Measurements from ENCODE around the gene SAXO1.

SAXO1 gene

DNA sequence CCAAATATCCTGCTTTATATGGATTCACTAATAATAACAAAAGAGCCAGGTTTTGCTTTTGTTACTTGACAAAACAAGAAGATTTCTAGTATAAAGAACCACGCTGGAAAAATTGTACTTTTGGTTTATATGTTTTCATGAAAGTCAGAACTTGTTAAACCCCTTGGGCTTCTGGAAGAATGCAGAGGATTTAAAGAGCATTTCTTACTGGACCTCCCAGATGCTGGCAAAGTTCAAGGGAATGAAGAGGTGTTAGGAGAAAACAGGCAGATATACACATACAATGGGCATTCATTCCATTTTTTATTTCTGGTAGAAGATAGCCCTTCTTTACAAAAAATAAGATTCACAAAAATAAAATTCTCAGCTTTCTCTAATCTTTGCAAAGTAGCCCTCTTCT is 61.1 kb downstream of the SAXO1 start:
- Histone ChIP-seq H3K4me3 (ENCODE audit: control insufficient read depth in 1 of 7, extremely low read depth in 1 of 7, insufficient read depth in 4 of 7, low read depth in 2 of 7, low read length in 6 of 7) (no peak overlapping the region), H3K9me3 (ENCODE audit: control extremely low read depth in 1 of 5, control insufficient read depth in 4 of 5, insufficient read depth in 2 of 5, low read depth in 1 of 5, low read length in 4 of 5) (peaks cover 0 to 3% (median 0%) of the 10 kb centered on the region in 5 experiments), H3K4me1 (ENCODE audit: control extremely low read depth in 1 of 4, control insufficient read depth in 4 of 4, insufficient read depth in 4 of 4, low read length in 3 of 4) (peaks cover 2 to 8% (median 7%) of the 10 kb centered on the region in 4 experiments), H3K27ac (ENCODE audit: insufficient read depth in 1 of 2, low read depth in 1 of 2, low read length in 2 of 2, poor library complexity in 1 of 2, severe bottlenecking in 2 of 2) (no peak overlapping the region), H3K27me3 (replicated peaks in 2 of 5; ENCODE audit: control insufficient read depth in 4 of 5, insufficient read depth in 5 of 5, low read length in 4 of 5) (no peaks in the 10 kb centered on the region), H3K36me3 (ENCODE audit: control insufficient read depth in 4 of 4, insufficient read depth in 4 of 4, low read length in 3 of 4) (no peaks in the 10 kb centered on the region)
- no peak for DNase-seq
- 100% methylated on average over 1 of the region's 1 CpG for WGBS (ENCODE audit: insufficient coverage)
- ChIA-PET CTCF (no interaction called here), POLR2A (no interaction called here)

DNA sequence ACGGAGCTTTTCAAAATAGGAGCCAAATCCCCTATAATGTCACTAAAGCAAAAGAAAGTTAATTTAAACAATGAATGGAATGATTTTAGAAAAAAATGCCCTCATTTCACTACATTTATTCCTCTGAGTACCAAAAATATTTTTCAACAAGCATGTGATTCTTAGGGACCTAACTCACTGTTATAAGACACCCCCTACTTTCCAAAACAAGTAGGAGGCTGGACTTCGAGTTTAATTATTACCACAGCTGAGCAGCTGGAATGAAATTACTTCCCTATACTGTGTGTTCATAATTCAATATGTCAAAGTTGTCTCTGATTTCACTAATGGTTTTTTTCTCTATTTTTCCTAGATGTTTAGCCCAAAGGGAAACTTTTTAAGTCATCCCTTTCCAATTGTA is 61.6 kb downstream of the SAXO1 start:
- Histone ChIP-seq H3K27me3 (replicated peaks in 2 of 5; ENCODE audit: control insufficient read depth in 4 of 5, insufficient read depth in 5 of 5, low read length in 4 of 5) (no peaks in the 10 kb centered on the region), H3K36me3 (ENCODE audit: control insufficient read depth in 4 of 4, insufficient read depth in 4 of 4, low read length in 3 of 4) (no peaks in the 10 kb centered on the region), H3K4me1 (ENCODE audit: control extremely low read depth in 1 of 4, control insufficient read depth in 4 of 4, insufficient read depth in 4 of 4, low read length in 3 of 4) (peaks cover 2 to 3% (median 2%) of the 10 kb centered on the region in 4 experiments), H3K27ac (ENCODE audit: insufficient read depth in 1 of 2, low read depth in 1 of 2, low read length in 2 of 2, poor library complexity in 1 of 2, severe bottlenecking in 2 of 2) (no peak overlapping the region), H3K9me3 (ENCODE audit: control extremely low read depth in 1 of 5, control insufficient read depth in 4 of 5, insufficient read depth in 2 of 5, low read depth in 1 of 5, low read length in 4 of 5) (peaks cover 0 to 3% (median 0%) of the 10 kb centered on the region in 5 experiments), H3K4me3 (ENCODE audit: control insufficient read depth in 1 of 7, extremely low read depth in 1 of 7, insufficient read depth in 4 of 7, low read depth in 2 of 7, low read length in 6 of 7) (no peak overlapping the region)
- POLR2A ChIA-PET = no interaction called here
- 0% methylated on average over 1 of the region's 2 CpGs for WGBS (ENCODE audit: insufficient coverage)
- CTCF ChIA-PET = no interaction called here
- DNase-seq = no peak

DNA sequence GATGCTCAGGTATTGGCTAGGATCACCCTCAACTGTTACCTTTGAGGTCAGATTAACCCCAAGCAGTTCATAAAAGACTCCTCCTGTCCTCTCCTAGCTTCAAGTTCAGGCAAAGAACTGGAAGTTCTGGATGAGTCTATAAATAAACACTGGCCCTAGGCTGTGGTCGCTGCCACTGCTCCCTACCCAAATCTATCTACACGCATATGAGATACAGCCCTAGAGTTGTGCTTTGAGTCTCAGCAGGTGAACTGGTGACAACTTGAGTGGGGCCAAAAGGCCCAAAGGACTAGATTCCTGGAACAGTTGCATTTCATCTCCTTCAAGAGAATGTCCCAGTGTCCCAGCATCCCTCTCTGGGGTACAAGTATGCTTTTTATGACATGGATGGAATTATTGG is 62.6 kb downstream of the SAXO1 start:
- CTCF ChIA-PET = interaction anchor here (0.6 kb wide), 1 partner anchor 741 kb away, joined by 4 read pairs; no protein-coding TSS in a partner anchor
- 100% methylated on average over 2 of the region's 2 CpGs for WGBS (ENCODE audit: insufficient coverage)
- Histone ChIP-seq H3K27ac (ENCODE audit: insufficient read depth in 1 of 2, low read depth in 1 of 2, low read length in 2 of 2, poor library complexity in 1 of 2, severe bottlenecking in 2 of 2) (no peak overlapping the region), H3K36me3 (ENCODE audit: control insufficient read depth in 4 of 4, insufficient read depth in 4 of 4, low read length in 3 of 4) (no peaks in the 10 kb centered on the region), H3K9me3 (ENCODE audit: control extremely low read depth in 1 of 5, control insufficient read depth in 4 of 5, insufficient read depth in 2 of 5, low read depth in 1 of 5, low read length in 4 of 5) (peaks cover 0 to 3% (median 0%) of the 10 kb centered on the region in 5 experiments), H3K27me3 (replicated peaks in 2 of 5; ENCODE audit: control insufficient read depth in 4 of 5, insufficient read depth in 5 of 5, low read length in 4 of 5) (no peaks in the 10 kb centered on the region), H3K4me3 (ENCODE audit: control insufficient read depth in 1 of 7, extremely low read depth in 1 of 7, insufficient read depth in 4 of 7, low read depth in 2 of 7, low read length in 6 of 7) (no peak overlapping the region), H3K4me1 (ENCODE audit: control extremely low read depth in 1 of 4, control insufficient read depth in 4 of 4, insufficient read depth in 4 of 4, low read length in 3 of 4) (no peaks in the 10 kb centered on the region)
- POLR2A ChIA-PET = no interaction called here
- DNase-seq = no peak

DNA sequence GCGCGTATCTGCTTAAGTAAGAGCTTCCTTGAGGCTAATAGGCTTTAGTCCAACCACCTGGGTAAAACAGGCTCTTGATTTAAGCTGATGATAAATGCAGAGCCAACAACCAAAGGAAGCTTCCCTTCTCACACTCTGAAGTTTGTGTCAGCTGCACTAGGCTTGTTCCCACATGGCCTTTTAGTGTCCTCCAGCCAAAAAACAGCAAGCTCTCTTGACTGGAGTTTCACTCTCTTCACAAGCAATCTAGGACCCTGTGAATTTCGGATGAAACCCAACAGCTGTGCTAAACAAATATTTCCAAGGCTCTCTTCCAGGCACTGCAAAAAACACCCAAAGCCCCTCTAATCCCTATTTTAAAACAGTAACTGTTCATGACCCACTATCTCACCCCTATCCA is 63.9 kb downstream of the SAXO1 start:
- no peaks in the 10 kb centered on the region for H3K36me3 ChIP-seq (ENCODE audit: control insufficient read depth in 4 of 4, insufficient read depth in 4 of 4, low read length in 3 of 4)
- no peak for DNase-seq
- ChIA-PET CTCF (interaction anchor here (1.2 to 1.5 kb wide), 2 partner anchors 8 to 12 kb away, joined by 4 read pairs; no protein-coding TSS in a partner anchor), POLR2A (no interaction called here)
- WGBS (ENCODE audit: insufficient coverage) = 100% methylated on average over 3 of the region's 3 CpGs
- no peak overlapping the region for H3K4me3 ChIP-seq (ENCODE audit: control insufficient read depth in 1 of 7, extremely low read depth in 1 of 7, insufficient read depth in 4 of 7, low read depth in 2 of 7, low read length in 6 of 7)
- no peaks in the 10 kb centered on the region for H3K4me1 ChIP-seq (ENCODE audit: control extremely low read depth in 1 of 4, control insufficient read depth in 4 of 4, insufficient read depth in 4 of 4, low read length in 3 of 4)
- peaks cover 0 to 3% (median 0%) of the 10 kb centered on the region in 5 experiments for H3K9me3 ChIP-seq (ENCODE audit: control extremely low read depth in 1 of 5, control insufficient read depth in 4 of 5, insufficient read depth in 2 of 5, low read depth in 1 of 5, low read length in 4 of 5)
- no peaks in the 10 kb centered on the region for H3K27me3 ChIP-seq (replicated peaks in 2 of 5; ENCODE audit: control insufficient read depth in 4 of 5, insufficient read depth in 5 of 5, low read length in 4 of 5)
- H3K27ac ChIP-seq (ENCODE audit: insufficient read depth in 1 of 2, low read depth in 1 of 2, low read length in 2 of 2, poor library complexity in 1 of 2, severe bottlenecking in 2 of 2) = no peak overlapping the region

DNA sequence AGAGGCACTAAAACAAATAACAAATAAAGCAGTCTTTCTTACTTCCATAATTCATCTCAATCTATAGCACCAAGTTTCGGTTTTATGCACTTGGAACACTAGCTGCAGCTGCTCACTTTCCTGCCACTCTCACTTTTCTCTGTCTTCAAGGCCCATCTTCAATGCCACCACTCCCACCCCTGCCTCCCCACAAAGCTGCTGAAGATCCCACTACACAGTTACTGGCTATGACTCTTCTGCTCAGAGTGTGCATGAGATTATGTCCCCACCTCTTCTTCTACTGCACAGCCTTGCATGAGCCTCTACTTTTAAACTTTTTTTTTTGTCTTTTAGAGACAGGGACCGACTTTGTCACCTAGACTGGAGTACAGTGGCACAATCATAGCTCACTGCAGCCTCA is 77.4 kb downstream of the SAXO1 start:
- peaks cover 0 to 9% (median 2%) of the 10 kb centered on the region in 5 experiments for H3K27me3 ChIP-seq (replicated peaks in 2 of 5; ENCODE audit: control insufficient read depth in 4 of 5, insufficient read depth in 5 of 5, low read length in 4 of 5)
- CTCF ChIA-PET = no interaction called here
- H3K4me3 ChIP-seq (ENCODE audit: control insufficient read depth in 1 of 7, extremely low read depth in 1 of 7, insufficient read depth in 4 of 7, low read depth in 2 of 7, low read length in 6 of 7) = no peak overlapping the region
- no peak for DNase-seq
- POLR2A ChIA-PET = no interaction called here
- no peaks in the 10 kb centered on the region for H3K4me1 ChIP-seq (ENCODE audit: control extremely low read depth in 1 of 4, control insufficient read depth in 4 of 4, insufficient read depth in 4 of 4, low read length in 3 of 4)
- no peak overlapping the region for H3K27ac ChIP-seq (ENCODE audit: insufficient read depth in 1 of 2, low read depth in 1 of 2, low read length in 2 of 2, poor library complexity in 1 of 2, severe bottlenecking in 2 of 2)
- 79% methylated on average over 2 of the region's 2 CpGs for WGBS (ENCODE audit: insufficient coverage)
- H3K9me3 ChIP-seq (ENCODE audit: control extremely low read depth in 1 of 5, control insufficient read depth in 4 of 5, insufficient read depth in 2 of 5, low read depth in 1 of 5, low read length in 4 of 5) = no peaks in the 10 kb centered on the region
- no peaks in the 10 kb centered on the region for H3K36me3 ChIP-seq (ENCODE audit: control insufficient read depth in 4 of 4, insufficient read depth in 4 of 4, low read length in 3 of 4)

DNA sequence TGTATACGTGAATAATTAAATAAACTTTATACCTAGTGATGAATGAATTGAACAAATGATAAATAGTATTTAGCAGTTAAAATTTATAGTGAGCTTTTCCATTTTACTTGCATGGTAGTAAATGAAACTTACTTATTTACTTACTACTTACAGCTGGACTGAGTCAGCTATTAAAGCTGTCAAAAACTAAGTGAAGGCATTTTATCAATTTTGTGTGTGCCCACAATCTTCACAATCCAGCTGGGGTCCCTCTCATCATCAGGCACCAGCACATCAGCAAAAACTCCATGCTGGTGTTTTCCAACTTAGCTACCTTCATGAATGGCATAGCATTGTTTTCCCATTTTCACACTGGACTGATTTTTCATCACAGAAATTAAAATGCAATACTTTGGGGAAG is 81.1 kb downstream of the SAXO1 start:
- H3K9me3 ChIP-seq (ENCODE audit: control extremely low read depth in 1 of 5, control insufficient read depth in 4 of 5, insufficient read depth in 2 of 5, low read depth in 1 of 5, low read length in 4 of 5) = no peaks in the 10 kb centered on the region
- no peaks in the 10 kb centered on the region for H3K36me3 ChIP-seq (ENCODE audit: control insufficient read depth in 4 of 4, insufficient read depth in 4 of 4, low read length in 3 of 4)
- POLR2A ChIA-PET = no interaction called here
- H3K4me3 ChIP-seq (ENCODE audit: control insufficient read depth in 1 of 7, extremely low read depth in 1 of 7, insufficient read depth in 4 of 7, low read depth in 2 of 7, low read length in 6 of 7) = no peak overlapping the region
- H3K4me1 ChIP-seq (ENCODE audit: control extremely low read depth in 1 of 4, control insufficient read depth in 4 of 4, insufficient read depth in 4 of 4, low read length in 3 of 4) = peaks cover 0 to 8% (median 0%) of the 10 kb centered on the region in 4 experiments
- DNase-seq = no peak
- CTCF ChIA-PET = no interaction called here
- no CpG with 5 or more reads among the region's 1 CpG for WGBS (ENCODE audit: insufficient coverage)
- no peaks in the 10 kb centered on the region for H3K27me3 ChIP-seq (replicated peaks in 2 of 5; ENCODE audit: control insufficient read depth in 4 of 5, insufficient read depth in 5 of 5, low read length in 4 of 5)
- H3K27ac ChIP-seq (ENCODE audit: insufficient read depth in 1 of 2, low read depth in 1 of 2, low read length in 2 of 2, poor library complexity in 1 of 2, severe bottlenecking in 2 of 2) = no peak overlapping the region

DNA sequence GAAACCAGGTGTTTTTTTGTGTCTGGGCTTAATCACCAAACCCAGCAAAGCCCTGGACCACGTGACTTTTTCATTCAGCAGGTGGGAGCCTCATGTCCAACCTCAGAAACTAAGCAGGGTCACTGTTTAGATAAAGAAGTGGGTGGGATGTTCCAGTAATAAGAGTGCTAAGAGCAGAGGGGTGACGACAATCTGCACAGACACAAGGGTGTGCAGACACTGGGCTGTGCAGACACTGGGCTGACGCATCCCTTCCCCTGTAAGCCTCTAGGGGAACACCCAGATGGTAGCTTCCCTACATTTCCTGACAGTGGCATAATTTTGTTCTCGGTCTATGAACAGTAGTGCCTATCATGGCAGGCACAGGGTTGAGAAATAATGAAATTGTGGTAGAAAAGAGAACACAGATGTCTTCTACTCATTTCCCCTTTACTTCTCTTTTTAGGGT is 85.1 kb downstream of the SAXO1 start:
- no peak overlapping the region for H3K4me3 ChIP-seq (ENCODE audit: control insufficient read depth in 1 of 7, extremely low read depth in 1 of 7, insufficient read depth in 4 of 7, low read depth in 2 of 7, low read length in 6 of 7)
- no peak overlapping the region for H3K27ac ChIP-seq (ENCODE audit: insufficient read depth in 1 of 2, low read depth in 1 of 2, low read length in 2 of 2, poor library complexity in 1 of 2, severe bottlenecking in 2 of 2)
- H3K36me3 ChIP-seq (ENCODE audit: control insufficient read depth in 4 of 4, insufficient read depth in 4 of 4, low read length in 3 of 4) = no peaks in the 10 kb centered on the region
- H3K9me3 ChIP-seq (ENCODE audit: control extremely low read depth in 1 of 5, control insufficient read depth in 4 of 5, insufficient read depth in 2 of 5, low read depth in 1 of 5, low read length in 4 of 5) = no peaks in the 10 kb centered on the region
- DNase-seq = peak in 2 of 3 donors; percentile 24 to 44
- POLR2A ChIA-PET = no interaction called here
- CTCF ChIA-PET = no interaction called here
- H3K27me3 ChIP-seq (replicated peaks in 2 of 5; ENCODE audit: control insufficient read depth in 4 of 5, insufficient read depth in 5 of 5, low read length in 4 of 5) = no peaks in the 10 kb centered on the region
- WGBS (ENCODE audit: insufficient coverage) = 93% methylated on average over 3 of the region's 4 CpGs
- peaks cover 0 to 8% (median 0%) of the 10 kb centered on the region in 4 experiments for H3K4me1 ChIP-seq (ENCODE audit: control extremely low read depth in 1 of 4, control insufficient read depth in 4 of 4, insufficient read depth in 4 of 4, low read length in 3 of 4)
